ENCODE data around the gene MYO1E. TPM values are rescaled to one million over a fixed set of nuclear protein-coding genes. Genes with fewer than 3 reads are reported as not detected.

The MYO1E gene
- total RNA-seq, 2 donors from 2014 or later = 47.8 to 65.6 TPM

DNA sequence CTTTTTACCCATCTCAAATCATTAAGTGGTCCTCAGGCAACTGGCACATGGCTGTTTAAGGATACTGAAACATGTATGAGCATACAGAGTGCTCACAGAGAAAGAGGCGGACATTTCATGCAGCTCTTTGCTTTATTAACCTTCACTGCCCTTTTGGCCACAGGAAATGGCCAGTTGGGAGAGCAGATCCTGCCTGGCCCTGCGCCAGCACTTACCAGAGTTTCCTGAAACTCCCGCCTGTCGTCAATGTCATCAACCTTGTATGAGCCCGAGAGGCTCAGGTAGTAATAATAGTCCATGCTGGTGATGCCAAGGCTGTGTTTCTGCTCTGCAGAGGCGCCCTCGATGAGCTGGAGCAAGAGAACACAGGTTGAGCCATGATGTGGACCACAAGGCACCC is 148.2 kb downstream of the MYO1E start:
- Histone ChIP-seq H3K27ac (ENCODE audit: low read depth, low read length) (no peak overlapping the region), H3K36me3 (ENCODE audit: control insufficient read depth, insufficient read depth, low read length) (peaks cover 11% of the 10 kb centered on the region), H3K4me1 (ENCODE audit: control insufficient read depth, insufficient read depth, low read length) (no peaks in the 10 kb centered on the region), H3K4me3 (ENCODE audit: low read length) (no peak overlapping the region), H3K9me3 (ENCODE audit: control insufficient read depth, low read length) (no peaks in the 10 kb centered on the region), H3K27me3 (ENCODE audit: control insufficient read depth, insufficient read depth, low read length, poor library complexity, severe bottlenecking) (no peaks in the 10 kb centered on the region), H3K9ac (ENCODE audit: extremely low read depth, low read length, poor library complexity, severe bottlenecking) (no peak overlapping the region)
- Mint-ChIP-seq H3K36me3 (ENCODE audit: low read depth) (peaks cover 24% of the 10 kb centered on the region), H3K27me3 (ENCODE audit: insufficient read depth) (no peaks in the 10 kb centered on the region), H3K4me3 (no peak overlapping the region), H3K4me1 (no peaks in the 10 kb centered on the region), H3K27ac (no peak overlapping the region), H3K9me3 (no peaks in the 10 kb centered on the region)
- DNase-seq = no peak
- TF ChIP-seq, protein P1, sequence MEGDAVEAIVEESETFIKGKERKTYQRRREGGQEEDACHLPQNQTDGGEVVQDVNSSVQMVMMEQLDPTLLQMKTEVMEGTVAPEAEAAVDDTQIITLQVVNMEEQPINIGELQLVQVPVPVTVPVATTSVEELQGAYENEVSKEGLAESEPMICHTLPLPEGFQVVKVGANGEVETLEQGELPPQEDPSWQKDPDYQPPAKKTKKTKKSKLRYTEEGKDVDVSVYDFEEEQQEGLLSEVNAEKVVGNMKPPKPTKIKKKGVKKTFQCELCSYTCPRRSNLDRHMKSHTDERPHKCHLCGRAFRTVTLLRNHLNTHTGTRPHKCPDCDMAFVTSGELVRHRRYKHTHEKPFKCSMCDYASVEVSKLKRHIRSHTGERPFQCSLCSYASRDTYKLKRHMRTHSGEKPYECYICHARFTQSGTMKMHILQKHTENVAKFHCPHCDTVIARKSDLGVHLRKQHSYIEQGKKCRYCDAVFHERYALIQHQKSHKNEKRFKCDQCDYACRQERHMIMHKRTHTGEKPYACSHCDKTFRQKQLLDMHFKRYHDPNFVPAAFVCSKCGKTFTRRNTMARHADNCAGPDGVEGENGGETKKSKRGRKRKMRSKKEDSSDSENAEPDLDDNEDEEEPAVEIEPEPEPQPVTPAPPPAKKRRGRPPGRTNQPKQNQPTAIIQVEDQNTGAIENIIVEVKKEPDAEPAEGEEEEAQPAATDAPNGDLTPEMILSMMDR (conservative IDR thresholded peaks at IDR 0.05) = no peak
- WGBS, 2 experiments (ENCODE audit: insufficient coverage in 1 of 2, insufficient read length in 1 of 2) = 94 to 98% methylated on average over 7 of the region's 7 CpGs

DNA sequence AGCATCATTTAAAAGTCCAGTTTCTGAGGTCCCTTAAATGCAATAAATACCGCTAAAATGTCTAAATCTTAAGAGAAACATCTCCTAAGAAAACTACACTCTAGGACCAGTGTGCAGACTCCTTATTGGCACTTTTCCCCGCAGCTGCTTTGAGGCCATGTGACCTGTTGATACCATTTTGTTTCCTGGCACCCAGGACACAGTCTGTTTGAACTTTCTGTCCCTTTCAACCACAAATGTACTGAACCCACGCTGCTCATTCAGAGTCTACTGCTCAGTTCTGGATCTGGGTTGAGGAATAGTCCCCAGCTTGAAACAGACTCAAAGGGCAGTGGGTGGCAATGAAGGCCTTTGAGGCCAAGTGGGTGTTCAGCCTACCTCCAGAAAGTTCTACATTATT is 148.9 kb downstream of the MYO1E start:
- H3K4me3 Mint-ChIP-seq = no peak overlapping the region
- Histone ChIP-seq H3K9ac (ENCODE audit: extremely low read depth, low read length, poor library complexity, severe bottlenecking) (no peak overlapping the region), H3K27me3 (ENCODE audit: control insufficient read depth, insufficient read depth, low read length, poor library complexity, severe bottlenecking) (no peaks in the 10 kb centered on the region), H3K4me3 (ENCODE audit: low read length) (no peak overlapping the region), H3K36me3 (ENCODE audit: control insufficient read depth, insufficient read depth, low read length) (peaks cover 11% of the 10 kb centered on the region), H3K27ac (ENCODE audit: low read depth, low read length) (no peak overlapping the region), H3K4me1 (ENCODE audit: control insufficient read depth, insufficient read depth, low read length) (no peaks in the 10 kb centered on the region), H3K9me3 (ENCODE audit: control insufficient read depth, low read length) (no peaks in the 10 kb centered on the region)
- WGBS, 2 experiments (ENCODE audit: insufficient coverage in 1 of 2, insufficient read length in 1 of 2) = 86 to 96% methylated on average over 2 to 3 of the region's 3 CpGs
- DNase-seq = no peak
- H3K27ac Mint-ChIP-seq = no peak overlapping the region
- H3K27me3 Mint-ChIP-seq (ENCODE audit: insufficient read depth) = no peaks in the 10 kb centered on the region
- TF ChIP-seq, protein P1 (conservative IDR thresholded peaks at IDR 0.05) = no peak
- no peaks in the 10 kb centered on the region for H3K9me3 Mint-ChIP-seq
- peaks cover 30% of the 10 kb centered on the region for H3K36me3 Mint-ChIP-seq (ENCODE audit: low read depth)
- no peaks in the 10 kb centered on the region for H3K4me1 Mint-ChIP-seq

DNA sequence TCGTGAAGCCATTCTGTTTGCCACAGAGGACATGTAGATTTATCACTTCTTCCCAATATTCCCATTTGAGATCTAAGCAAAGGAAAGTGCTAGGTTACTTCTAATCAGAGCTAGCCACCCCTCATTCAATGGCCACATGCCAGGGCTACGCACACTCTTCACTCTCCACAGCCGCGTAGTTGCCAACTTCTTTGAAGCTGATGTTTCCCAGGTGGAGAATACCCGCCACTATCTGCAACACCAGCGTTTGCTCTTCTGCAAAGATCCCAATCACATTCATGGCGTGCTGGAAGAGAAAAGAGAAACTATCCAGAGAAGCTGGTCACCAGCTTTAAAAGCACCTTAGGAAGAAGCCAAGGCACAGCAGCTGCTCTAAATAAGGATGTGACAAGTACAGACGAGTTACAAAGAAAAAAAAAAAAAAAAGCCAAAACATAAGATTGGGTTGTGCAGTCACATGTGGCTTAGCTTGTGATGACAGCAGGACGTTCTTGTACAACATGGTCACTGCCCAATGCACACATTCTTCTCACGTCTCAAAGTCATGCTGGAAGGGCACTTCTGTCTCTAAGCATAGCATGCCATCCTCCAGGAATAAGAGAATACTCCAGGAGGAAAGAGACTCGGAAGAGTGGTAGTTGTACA is 149.6 kb downstream of the MYO1E start:
- no peak for DNase-seq
- Histone ChIP-seq H3K9me3 (ENCODE audit: control insufficient read depth, low read length) (no peaks in the 10 kb centered on the region), H3K9ac (ENCODE audit: extremely low read depth, low read length, poor library complexity, severe bottlenecking) (no peak overlapping the region), H3K27me3 (ENCODE audit: control insufficient read depth, insufficient read depth, low read length, poor library complexity, severe bottlenecking) (no peaks in the 10 kb centered on the region), H3K36me3 (ENCODE audit: control insufficient read depth, insufficient read depth, low read length) (peaks cover 11% of the 10 kb centered on the region), H3K27ac (ENCODE audit: low read depth, low read length) (no peak overlapping the region), H3K4me1 (ENCODE audit: control insufficient read depth, insufficient read depth, low read length) (no peaks in the 10 kb centered on the region), H3K4me3 (ENCODE audit: low read length) (no peak overlapping the region)
- 94% methylated on average over 10 to 11 of the region's 11 CpGs for WGBS, 2 experiments (ENCODE audit: insufficient coverage in 1 of 2, insufficient read length in 1 of 2)
- TF ChIP-seq, protein P1 (conservative IDR thresholded peaks at IDR 0.05) = no peak
- Mint-ChIP-seq H3K4me1 (no peaks in the 10 kb centered on the region), H3K4me3 (no peak overlapping the region), H3K27ac (no peak overlapping the region), H3K36me3 (ENCODE audit: low read depth) (peaks cover 32% of the 10 kb centered on the region), H3K9me3 (no peaks in the 10 kb centered on the region), H3K27me3 (ENCODE audit: insufficient read depth) (no peaks in the 10 kb centered on the region)
